ENCODE measurements around the gene XRN1. TPM values are rescaled to one million over a fixed set of nuclear protein-coding genes. Genes with fewer than 3 reads are reported as not detected.

The XRN1 gene
- polyA plus RNA-seq, 1 donor (not counting 4 experiments of a cell fraction or from before 2014, with no cell fraction given), result 14.4 TPM

DNA sequence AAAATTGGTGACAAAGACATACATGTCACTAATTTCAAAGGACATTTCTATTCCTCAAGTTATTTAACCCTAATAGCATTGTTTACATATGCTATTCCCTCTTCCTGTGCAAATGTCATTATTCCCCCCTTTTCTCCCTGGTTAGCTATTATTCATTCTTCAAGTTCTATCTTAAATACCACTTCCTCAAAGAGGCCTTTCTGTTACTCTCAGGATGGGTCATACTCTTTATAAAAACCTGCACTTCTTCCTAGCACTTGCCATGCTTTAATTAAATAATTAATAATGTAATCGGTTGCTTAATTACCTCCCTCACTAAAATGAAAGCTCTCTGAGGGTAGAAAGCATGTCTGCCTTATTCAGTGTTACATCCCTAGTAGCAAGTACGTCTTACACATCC is 88.5 kb downstream of the XRN1 start:
- no peak for TF ChIP-seq EZH2 (IDR thresholded peaks at IDR 0.05; ENCODE audit: low read length)
- TF ChIP-seq, protein P1, sequence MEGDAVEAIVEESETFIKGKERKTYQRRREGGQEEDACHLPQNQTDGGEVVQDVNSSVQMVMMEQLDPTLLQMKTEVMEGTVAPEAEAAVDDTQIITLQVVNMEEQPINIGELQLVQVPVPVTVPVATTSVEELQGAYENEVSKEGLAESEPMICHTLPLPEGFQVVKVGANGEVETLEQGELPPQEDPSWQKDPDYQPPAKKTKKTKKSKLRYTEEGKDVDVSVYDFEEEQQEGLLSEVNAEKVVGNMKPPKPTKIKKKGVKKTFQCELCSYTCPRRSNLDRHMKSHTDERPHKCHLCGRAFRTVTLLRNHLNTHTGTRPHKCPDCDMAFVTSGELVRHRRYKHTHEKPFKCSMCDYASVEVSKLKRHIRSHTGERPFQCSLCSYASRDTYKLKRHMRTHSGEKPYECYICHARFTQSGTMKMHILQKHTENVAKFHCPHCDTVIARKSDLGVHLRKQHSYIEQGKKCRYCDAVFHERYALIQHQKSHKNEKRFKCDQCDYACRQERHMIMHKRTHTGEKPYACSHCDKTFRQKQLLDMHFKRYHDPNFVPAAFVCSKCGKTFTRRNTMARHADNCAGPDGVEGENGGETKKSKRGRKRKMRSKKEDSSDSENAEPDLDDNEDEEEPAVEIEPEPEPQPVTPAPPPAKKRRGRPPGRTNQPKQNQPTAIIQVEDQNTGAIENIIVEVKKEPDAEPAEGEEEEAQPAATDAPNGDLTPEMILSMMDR (optimal IDR thresholded peaks at IDR 0.05 in 1 of 3, IDR thresholded peaks at IDR 0.05 in 1 of 3, conservative IDR thresholded peaks at IDR 0.05 in 1 of 3; ENCODE audit: extremely low read depth in 1 of 3, insufficient read depth in 2 of 3, low read length in 3 of 3), result no peak
- dilution Hi-C loops (cut with MboI; ENCODE audit: extremely low pct_ligation_motif_present, low sequenced_read_pairs), result no loop called here
- Histone ChIP-seq H3K27me3 (ENCODE audit: control insufficient read depth, extremely low read depth, insufficient read depth, low read length) (no peaks in the 10 kb centered on the region), H3K9ac (ENCODE audit: control insufficient read depth, extremely low read depth, insufficient read depth, low read length) (no peak overlapping the region), H3K9me3 (ENCODE audit: control insufficient read depth, low read depth, low read length) (no peaks in the 10 kb centered on the region), H3K79me2 (ENCODE audit: control insufficient read depth, insufficient read depth, low read length) (no peaks in the 10 kb centered on the region), H3K4me1 (ENCODE audit: control insufficient read depth, extremely low read depth, insufficient read depth, low read length) (no peaks in the 10 kb centered on the region), H3K4me3 (ENCODE audit: control insufficient read depth in 2 of 3, extremely low read depth in 1 of 3, insufficient read depth in 2 of 3, low read depth in 1 of 3, low read length in 3 of 3) (no peak overlapping the region), H3K9me1 (ENCODE audit: control insufficient read depth, extremely low read depth, insufficient read depth, low read length) (no peaks in the 10 kb centered on the region), H3K27ac (ENCODE audit: control insufficient read depth, insufficient read depth, low read length) (no peak overlapping the region), H3K4me2 (ENCODE audit: control insufficient read depth, extremely low read depth, insufficient read depth, low read depth, low read length) (no peak overlapping the region), H4K20me1 (ENCODE audit: control insufficient read depth, extremely low read depth, insufficient read depth, low read length) (no peaks in the 10 kb centered on the region), H3K36me3 (ENCODE audit: control insufficient read depth in 2 of 2, extremely low read depth in 1 of 2, insufficient read depth in 2 of 2, low read length in 2 of 2) (peaks cover 3 to 5% of the 10 kb centered on the region in 2 experiments), H2AFZ (ENCODE audit: control insufficient read depth, low read length) (no peak overlapping the region)
- DNase-seq (ENCODE audit: low read depth, low spot score) (no peak), FAIRE-seq (no peak)

DNA sequence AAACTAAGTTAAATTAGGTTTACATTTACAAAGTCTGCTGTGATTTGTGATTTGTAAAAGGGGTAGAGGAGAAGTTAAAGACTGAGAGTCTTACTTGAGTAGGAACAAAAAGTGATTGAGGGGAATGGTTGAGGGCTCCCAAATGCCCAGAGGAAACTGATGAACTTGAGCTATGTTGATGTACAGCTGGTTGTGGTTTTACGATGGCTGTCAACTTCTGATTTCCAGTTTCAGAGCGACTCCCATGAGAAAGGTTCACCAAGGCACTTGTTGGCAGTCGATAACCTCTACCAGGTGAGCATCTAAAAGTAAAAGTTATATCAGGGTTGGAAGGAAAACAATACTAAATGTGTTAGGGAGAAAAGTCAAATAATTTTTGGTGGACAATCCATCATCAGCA is 91.0 kb downstream of the XRN1 start:
- Histone ChIP-seq H3K36me3 (ENCODE audit: control insufficient read depth in 2 of 2, extremely low read depth in 1 of 2, insufficient read depth in 2 of 2, low read length in 2 of 2) (peaks cover 3 to 6% of the 10 kb centered on the region in 2 experiments), H3K27ac (ENCODE audit: control insufficient read depth, insufficient read depth, low read length) (no peak overlapping the region), H3K9me3 (ENCODE audit: control insufficient read depth, low read depth, low read length) (no peaks in the 10 kb centered on the region), H3K27me3 (ENCODE audit: control insufficient read depth, extremely low read depth, insufficient read depth, low read length) (no peaks in the 10 kb centered on the region), H2AFZ (ENCODE audit: control insufficient read depth, low read length) (no peak overlapping the region), H3K9ac (ENCODE audit: control insufficient read depth, extremely low read depth, insufficient read depth, low read length) (no peak overlapping the region), H3K9me1 (ENCODE audit: control insufficient read depth, extremely low read depth, insufficient read depth, low read length) (no peaks in the 10 kb centered on the region), H3K4me2 (ENCODE audit: control insufficient read depth, extremely low read depth, insufficient read depth, low read depth, low read length) (no peak overlapping the region), H3K4me3 (ENCODE audit: control insufficient read depth in 2 of 3, extremely low read depth in 1 of 3, insufficient read depth in 2 of 3, low read depth in 1 of 3, low read length in 3 of 3) (no peak overlapping the region), H3K79me2 (ENCODE audit: control insufficient read depth, insufficient read depth, low read length) (no peaks in the 10 kb centered on the region), H4K20me1 (ENCODE audit: control insufficient read depth, extremely low read depth, insufficient read depth, low read length) (no peaks in the 10 kb centered on the region), H3K4me1 (ENCODE audit: control insufficient read depth, extremely low read depth, insufficient read depth, low read length) (no peaks in the 10 kb centered on the region)
- no peak for DNase-seq (ENCODE audit: low read depth, low spot score)
- dilution Hi-C loops (cut with MboI; ENCODE audit: extremely low pct_ligation_motif_present, low sequenced_read_pairs), result no loop called here
- TF ChIP-seq, protein P1 (optimal IDR thresholded peaks at IDR 0.05 in 1 of 3, IDR thresholded peaks at IDR 0.05 in 1 of 3, conservative IDR thresholded peaks at IDR 0.05 in 1 of 3; ENCODE audit: extremely low read depth in 1 of 3, insufficient read depth in 2 of 3, low read length in 3 of 3), result no peak
- no peak for TF ChIP-seq EZH2 (IDR thresholded peaks at IDR 0.05; ENCODE audit: low read length)
- no peak for FAIRE-seq

All from keratinocyte (primary cell).